Measurements from ENCODE around the gene UBXN1. TPM values are rescaled to one million over a fixed set of nuclear protein-coding genes. Genes with fewer than 3 reads are reported as not detected.

UBXN1 gene
- total RNA-seq, 6 donors from 2014 or later, result 104 to 186 (median 128) TPM

GRCh38 chr11:62673196-62673525 lies 5.7 kb downstream of the UBXN1 start:
- DNase-seq (no peak), ATAC-seq (ENCODE audit: low FRiP score in 2 of 2) (no peak)
- H3K27ac ChIP-seq, result peak overlapping the region in 1 of 4 donors; percentile 84
- H3K4me3 ChIP-seq, result no peak overlapping the region
- H3K4me1 ChIP-seq, result peaks cover 24 to 50% (median 30%) of the 10 kb centered on the region in 4 donors
- peaks cover 2 to 44% (median 15%) of the 10 kb centered on the region in 4 donors for H3K36me3 ChIP-seq
- no peaks in the 10 kb centered on the region for H3K27me3 ChIP-seq
- 89 to 91% methylated on average over 2 of the region's 2 CpGs for WGBS, 2 donors
- no peaks in the 10 kb centered on the region for H3K9me3 ChIP-seq
- no peak for TF ChIP-seq CTCF (IDR thresholded peaks at IDR 0.05)
- TF ChIP-seq POLR2AphosphoS5 (IDR thresholded peaks at IDR 0.05), result no peak
- TF ChIP-seq POLR2A (IDR thresholded peaks at IDR 0.05), result no peak
- no peak for TF ChIP-seq EP300 (IDR thresholded peaks at IDR 0.05)

- H3K27ac ChIP-seq, result peak within 1 kb of the TSS; percentile 84 to 92 (median 90)
- H3K36me3 ChIP-seq, result peaks cover 3 to 36% (median 11%) of the 10 kb centered on the region in 4 donors
- H3K9me3 ChIP-seq, result no peaks in the 10 kb centered on the region
- TF ChIP-seq POLR2A (IDR thresholded peaks at IDR 0.05), result peak in 3 of 4 donors; percentile 55 to 78 (median 60)
- TF ChIP-seq EP300 (IDR thresholded peaks at IDR 0.05), result no peak
- TF ChIP-seq POLR2AphosphoS5 (IDR thresholded peaks at IDR 0.05), result peak; percentile 30 to 58
- TF ChIP-seq CTCF (IDR thresholded peaks at IDR 0.05), result peak in 2 of 6 experiments; percentile 17
- ATAC-seq (ENCODE audit: low FRiP score in 2 of 2) (peak; percentile 92 to 93), DNase-seq (peak; percentile 82 to 91)
- no peaks in the 10 kb centered on the region for H3K27me3 ChIP-seq
- 0% methylated on average over 13 to 54 of the region's 59 CpGs for WGBS, 2 donors
- peaks cover 26 to 46% (median 33%) of the 10 kb centered on the region in 4 donors for H3K4me1 ChIP-seq
- peak within 1 kb of the TSS; percentile 37 to 89 (median 77) for H3K4me3 ChIP-seq
Measured at GRCh38 chr11:62671608-62672389, 7.1 kb downstream of the UBXN1 start, which contains the start of the genes LBHD1 and UQCC3. TSS of gene LBHD1 (minus strand) at chr11:62672267. CDS start at chr11:62670031, 2,236 bp downstream. TSS of gene UQCC3 (plus strand) at chr11:62671673. CDS start at chr11:62671746, 73 bp downstream.

- no peaks in the 10 kb centered on the region for H3K27me3 ChIP-seq
- peak overlapping the region; percentile 37 to 89 (median 77) for H3K4me3 ChIP-seq
- no peak for TF ChIP-seq POLR2A (IDR thresholded peaks at IDR 0.05)
- TF ChIP-seq CTCF (IDR thresholded peaks at IDR 0.05), result no peak
- TF ChIP-seq POLR2AphosphoS5 (IDR thresholded peaks at IDR 0.05), result no peak
- no peak for TF ChIP-seq EP300 (IDR thresholded peaks at IDR 0.05)
- DNase-seq (no peak), ATAC-seq (ENCODE audit: low FRiP score in 2 of 2) (peak; percentile 59 to 67)
- H3K27ac ChIP-seq, result peak overlapping the region; percentile 84 to 92 (median 90)
- H3K4me1 ChIP-seq, result peaks cover 32 to 48% (median 38%) of the 10 kb centered on the region in 4 donors
- H3K36me3 ChIP-seq, result peaks cover 8 to 31% (median 10%) of the 10 kb centered on the region in 4 donors
- WGBS, 2 donors, result 0 to 1% methylated on average over 13 to 15 of the region's 17 CpGs
- no peaks in the 10 kb centered on the region for H3K9me3 ChIP-seq
Measured at GRCh38 chr11:62671236-62671607, 7.7 kb downstream of the UBXN1 start.

- H3K27ac ChIP-seq, result peak overlapping the region in 1 of 4 donors; percentile 7
- ATAC-seq (ENCODE audit: low FRiP score in 2 of 2) (no peak), DNase-seq (no peak)
- no peak for TF ChIP-seq CTCF (IDR thresholded peaks at IDR 0.05)
- TF ChIP-seq EP300 (IDR thresholded peaks at IDR 0.05), result no peak
- no peak for TF ChIP-seq POLR2AphosphoS5 (IDR thresholded peaks at IDR 0.05)
- TF ChIP-seq POLR2A (IDR thresholded peaks at IDR 0.05), result no peak
- peaks cover 35 to 55% (median 42%) of the 10 kb centered on the region in 4 donors for H3K4me1 ChIP-seq
- H3K36me3 ChIP-seq, result peaks cover 3 to 18% (median 6%) of the 10 kb centered on the region in 4 donors
- 78 to 89% methylated on average over 3 to 4 of the region's 4 CpGs for WGBS, 2 donors
- H3K4me3 ChIP-seq, result no peak overlapping the region
- H3K27me3 ChIP-seq, result no peaks in the 10 kb centered on the region
- H3K9me3 ChIP-seq, result no peaks in the 10 kb centered on the region
Measured at GRCh38 chr11:62669420-62670161, 9.3 kb downstream of the UBXN1 start.
